Ishikawa (cell line): ENCODE data around the gene EFEMP1.

Source experiments
- FOXM1 ChIP-seq: IDR thresholded peaks from 2 replicates; pipeline ENCODE4 v1.6.1; 2012; ENCODE audit warnings: low read depth, borderline replicate concordance
- TAF1 ChIP-seq: IDR thresholded peaks from 2 replicates; pipeline ENCODE4 v1.6.1; 2012; ENCODE audit warnings: low read depth, mild to moderate bottlenecking
- TEAD4 ChIP-seq: IDR thresholded peaks from 2 replicates; pipeline ENCODE4 v1.6.1; 2012

GRCh38 chr2:55848096-55848495 lies 75.5 kb downstream of the EFEMP1 start:
- TF ChIP-seq TAF1 (no peak), TEAD4 (no peak), FOXM1 (no peak)
